HG02973 (cell line): Measurements from ENCODE around the gene SRGAP1.
"Not testable (repeated sequence)": the region's sequence is repeated elsewhere in the genome, so short reads cannot be mapped to it uniquely, and the experiment has no call there.

Experiments used
- ATAC-seq: cut with Tn5 transposase; IDR thresholded peaks from one replicate; pipeline ENCODE4 v1.9.1; 2021; ENCODE audit warnings: moderate library complexity; ENCODE audit not compliant: unreplicated experiment

SRGAP1 gene

DNA sequence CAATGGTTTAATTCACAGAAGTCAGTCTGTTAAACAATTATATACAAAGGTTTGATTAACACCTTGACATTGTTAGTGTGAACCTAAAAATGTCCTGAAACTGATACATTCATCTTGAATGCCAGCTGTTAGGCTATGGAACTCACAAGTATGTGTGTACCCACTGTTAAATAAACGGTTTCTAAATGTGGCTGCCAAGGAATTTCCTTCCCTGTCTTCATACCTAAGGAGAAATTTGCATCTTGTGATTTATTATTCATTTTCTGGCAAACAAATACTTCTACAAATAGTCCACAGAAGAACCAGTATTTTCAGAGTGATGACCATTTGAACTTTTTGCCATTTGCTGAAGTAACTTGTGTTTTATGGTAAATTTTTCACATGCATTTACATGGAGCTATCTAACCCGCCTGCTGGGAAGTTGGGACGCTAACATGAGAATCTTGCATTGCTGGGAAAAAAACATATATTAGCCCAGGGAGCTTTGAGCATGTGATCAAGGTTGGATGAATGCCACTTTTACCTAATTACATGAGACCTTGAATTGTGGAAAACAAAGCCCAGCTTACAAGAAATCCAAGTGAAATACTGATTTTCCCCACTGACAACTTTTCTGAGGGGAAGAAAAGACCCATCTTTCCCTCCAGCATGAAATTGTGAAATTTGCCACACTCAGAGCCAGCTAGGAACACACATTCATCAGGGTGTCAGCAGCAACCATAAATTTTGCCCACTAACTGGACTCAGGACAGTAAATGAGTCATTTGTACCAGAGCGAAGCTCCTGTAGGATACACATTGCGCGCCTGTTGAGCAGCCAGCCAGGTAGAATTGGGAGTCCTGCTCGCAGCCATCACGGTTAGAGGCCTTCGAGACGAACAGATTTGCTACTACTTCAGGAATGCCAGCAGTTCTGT, 259.6 kb downstream of the SRGAP1 start:
- ATAC-seq = no peak

DNA sequence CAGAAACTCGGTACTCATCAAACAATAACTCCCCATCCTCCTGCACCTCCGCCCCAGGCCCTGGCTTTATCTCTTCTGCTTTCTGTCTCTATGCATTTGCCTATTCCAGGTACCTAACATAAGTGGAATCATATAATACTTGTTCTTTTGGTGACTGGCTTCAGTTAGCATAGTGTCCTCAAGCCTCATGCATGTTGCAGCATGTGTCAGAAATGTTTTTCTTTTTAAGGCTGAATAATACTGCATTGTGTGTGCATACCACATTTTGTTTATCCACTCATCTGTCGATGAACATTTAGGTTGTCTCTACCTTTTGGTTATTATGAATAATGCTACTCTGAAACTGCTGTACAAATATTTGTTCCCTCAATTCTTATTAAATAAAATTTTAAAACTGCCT, 260.5 kb downstream of the SRGAP1 start:
- no peak for ATAC-seq

DNA sequence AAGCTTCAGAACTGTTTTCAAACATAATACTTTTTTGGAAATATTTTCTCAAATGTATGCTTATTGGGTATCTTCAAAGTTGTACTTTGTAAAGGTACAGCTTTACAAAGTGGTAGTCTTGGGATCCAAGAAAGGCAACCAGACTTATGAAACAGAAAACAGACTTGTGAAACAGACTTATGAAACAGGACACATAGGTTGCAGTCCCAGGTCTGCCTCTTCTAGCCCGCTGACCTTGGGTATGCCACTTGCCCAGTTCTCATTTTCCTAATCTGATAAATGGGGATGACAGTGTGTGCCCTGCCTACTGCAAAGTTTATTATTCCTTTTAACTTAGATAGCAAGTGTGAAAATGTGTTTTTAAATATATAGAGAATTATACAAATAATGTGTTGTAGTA, 263.3 kb downstream of the SRGAP1 start:
- ATAC-seq = no peak

DNA sequence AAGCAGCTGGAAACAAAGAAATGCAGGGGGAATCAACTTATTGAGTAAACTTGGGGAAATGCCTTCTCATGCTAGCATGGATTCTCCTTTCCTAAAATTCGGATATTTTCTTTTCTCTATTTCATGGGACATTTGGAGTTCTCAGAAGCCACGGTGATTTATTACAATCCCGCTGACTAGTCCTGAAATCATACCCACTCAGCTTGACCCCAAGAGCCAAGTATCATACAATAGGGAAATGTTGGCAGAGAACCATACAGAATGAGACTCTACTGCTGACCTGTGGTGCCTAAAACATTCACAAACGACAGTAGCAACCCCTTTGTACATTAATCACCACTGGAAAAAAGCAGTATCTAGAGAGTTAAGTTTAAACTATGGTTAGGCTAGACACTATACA, 265.2 kb downstream of the SRGAP1 start:
- no peak for ATAC-seq

DNA sequence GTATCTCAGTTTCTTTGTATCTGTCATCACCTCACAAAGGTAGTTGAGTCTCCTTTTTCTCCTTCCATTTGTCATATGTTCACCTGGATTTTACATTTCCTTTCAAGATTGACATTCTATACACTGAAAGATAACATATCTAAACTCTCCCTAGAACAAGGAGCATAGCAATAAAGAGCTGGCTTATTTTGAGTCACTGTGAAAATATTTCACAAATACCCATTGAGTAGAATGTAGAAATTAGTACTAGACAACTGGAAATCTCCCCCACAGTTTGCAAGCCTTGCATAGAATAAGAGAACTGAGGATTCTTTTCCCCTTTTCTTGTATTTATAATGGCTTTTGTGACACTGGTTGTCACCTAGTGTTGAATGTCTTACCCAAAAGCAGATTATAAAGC, 266.4 kb downstream of the SRGAP1 start:
- ATAC-seq = no peak

DNA sequence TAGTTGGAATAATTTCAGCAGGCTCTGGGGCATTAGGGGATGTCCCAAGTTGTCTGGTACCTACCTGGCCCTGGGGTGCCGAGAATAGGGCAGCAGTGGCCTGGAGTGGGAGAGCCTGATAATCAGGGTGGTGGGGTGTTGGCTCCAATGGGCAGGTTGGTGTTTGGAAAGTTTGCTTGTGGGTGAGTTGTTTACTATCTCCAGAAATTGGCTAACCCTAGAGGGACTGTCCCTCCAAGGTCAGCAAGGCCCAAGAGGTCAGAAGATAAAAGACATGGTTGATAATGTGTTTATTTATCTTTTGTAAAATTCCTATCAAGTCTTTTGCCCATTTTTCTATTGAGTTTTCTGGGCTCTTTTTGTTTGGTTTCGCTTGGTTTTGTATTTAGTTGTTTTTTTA, 272.5 kb downstream of the SRGAP1 start:
- no peak for ATAC-seq

GRCh38 chr12:64120568-64120967, 276.1 kb downstream of the SRGAP1 start:
- ATAC-seq = no peak

DNA sequence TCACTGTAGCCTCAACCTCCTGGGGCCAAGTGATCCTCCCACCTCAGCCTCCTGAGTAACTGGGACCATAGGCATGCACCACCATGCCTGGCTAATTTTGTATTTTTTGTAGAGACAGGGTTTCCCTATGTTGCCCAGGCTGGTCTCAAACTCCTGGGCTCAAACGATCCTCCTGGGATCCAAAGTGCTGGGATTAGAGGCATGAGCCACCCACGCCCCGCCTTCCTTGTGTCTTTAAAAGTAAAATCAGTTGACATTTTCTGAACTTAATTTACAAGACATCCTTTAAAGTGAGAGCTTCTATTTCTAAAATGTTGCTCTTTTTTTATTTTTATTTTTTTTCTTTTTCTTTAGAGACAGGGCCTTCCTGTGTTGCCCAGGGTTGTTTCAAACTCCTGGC, 276.6 kb downstream of the SRGAP1 start:
- ATAC-seq = not testable (repeated sequence)

DNA sequence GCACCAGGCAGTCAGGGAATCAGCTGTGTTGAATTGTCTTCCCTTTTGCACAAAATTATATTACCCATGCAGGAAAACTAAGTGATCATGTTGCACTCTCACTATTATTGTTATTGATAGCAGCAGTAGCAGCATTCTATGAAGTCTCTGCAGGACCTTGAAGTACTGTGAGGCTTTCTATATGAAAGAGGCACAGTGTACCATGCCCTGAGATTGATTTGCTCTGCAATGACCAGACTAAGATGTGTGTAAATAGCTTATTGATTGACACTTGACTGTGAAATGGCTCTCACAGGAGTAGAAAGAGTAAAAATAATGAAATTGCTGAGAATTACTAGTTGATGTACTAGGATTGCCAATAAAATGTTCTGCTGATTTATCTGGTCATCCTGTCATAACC, 277.7 kb downstream of the SRGAP1 start:
- no peak for ATAC-seq

GRCh38 chr12:64122995-64123394, 278.5 kb downstream of the SRGAP1 start:
- no peak for ATAC-seq

DNA sequence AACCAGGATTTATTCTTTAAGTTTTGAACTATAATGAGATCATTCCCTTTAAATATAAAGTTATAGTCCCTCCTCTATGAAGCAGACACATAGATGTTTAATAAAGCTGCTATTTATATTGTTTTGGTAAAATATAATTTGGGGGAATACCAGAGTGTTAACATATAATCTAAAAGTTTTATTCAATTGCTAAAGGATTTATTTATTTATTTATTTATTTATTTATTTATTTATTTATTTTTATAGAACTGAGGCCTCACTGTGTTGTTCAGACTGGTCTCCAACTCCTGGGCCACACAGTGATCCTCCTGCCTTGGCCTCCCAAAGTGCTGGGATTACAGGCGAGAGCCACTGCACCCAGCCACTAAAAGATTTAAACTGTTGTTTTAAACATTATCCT, 278.9 kb downstream of the SRGAP1 start:
- no peak for ATAC-seq

- ATAC-seq = no peak
Measured at GRCh38 chr12:64124511-64125197, 280.2 kb downstream of the SRGAP1 start.

DNA sequence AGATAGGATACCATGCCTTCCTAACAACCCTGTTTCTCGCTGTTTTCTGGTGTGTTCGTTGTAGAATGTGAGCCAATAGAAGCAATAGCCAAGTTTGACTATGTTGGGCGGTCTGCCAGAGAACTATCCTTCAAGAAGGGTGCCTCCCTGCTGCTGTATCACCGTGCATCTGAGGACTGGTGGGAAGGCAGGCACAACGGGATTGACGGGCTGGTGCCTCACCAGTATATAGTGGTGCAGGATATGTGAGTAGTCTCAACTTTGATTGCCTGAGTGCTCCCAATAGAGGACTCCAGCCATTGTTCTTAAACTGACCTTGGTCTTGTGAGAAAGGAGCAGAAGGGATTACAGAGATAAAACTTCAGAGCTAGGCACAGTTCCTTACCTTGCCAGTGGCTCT, 281.4 kb downstream of the SRGAP1 start:
- no peak for ATAC-seq

DNA sequence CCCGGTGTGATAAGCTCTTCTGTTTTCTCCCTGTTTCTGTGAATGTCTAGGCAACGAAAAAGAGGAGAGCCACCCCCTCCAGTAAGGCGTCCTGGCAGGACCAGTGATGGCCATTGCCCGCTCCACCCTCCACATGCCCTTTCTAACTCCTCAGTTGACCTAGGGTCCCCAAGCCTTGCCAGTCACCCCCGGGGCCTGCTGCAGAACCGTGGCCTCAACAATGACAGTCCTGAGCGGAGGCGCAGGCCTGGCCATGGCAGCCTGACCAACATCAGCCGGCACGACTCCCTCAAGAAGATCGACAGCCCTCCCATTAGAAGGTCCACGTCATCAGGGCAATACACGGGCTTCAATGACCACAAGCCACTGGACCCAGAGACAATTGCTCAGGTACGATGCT, 283.3 kb downstream of the SRGAP1 start:
- ATAC-seq = no peak

DNA sequence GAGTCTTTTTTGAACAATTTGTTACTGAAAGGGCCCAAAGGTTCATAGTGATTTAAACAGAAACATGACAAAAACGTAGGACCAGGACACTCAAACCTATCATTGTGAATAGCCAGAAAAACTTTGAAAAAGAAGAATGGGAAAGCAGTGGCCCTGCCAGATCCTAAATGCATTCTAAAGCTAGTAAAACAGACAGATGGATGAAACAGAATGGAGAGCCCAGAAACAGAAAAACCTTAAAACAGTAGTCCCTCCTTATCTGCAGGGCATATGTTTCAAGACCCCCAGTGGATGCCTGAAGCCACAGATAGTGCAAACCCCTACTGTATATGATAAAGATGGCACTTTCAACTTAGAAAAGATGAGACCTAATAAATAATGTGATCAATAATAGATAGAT, 283.9 kb downstream of the SRGAP1 start:
- ATAC-seq = no peak

GRCh38 chr12:64130476-64130875, 286.0 kb downstream of the SRGAP1 start:
- not testable (repeated sequence) for ATAC-seq

DNA sequence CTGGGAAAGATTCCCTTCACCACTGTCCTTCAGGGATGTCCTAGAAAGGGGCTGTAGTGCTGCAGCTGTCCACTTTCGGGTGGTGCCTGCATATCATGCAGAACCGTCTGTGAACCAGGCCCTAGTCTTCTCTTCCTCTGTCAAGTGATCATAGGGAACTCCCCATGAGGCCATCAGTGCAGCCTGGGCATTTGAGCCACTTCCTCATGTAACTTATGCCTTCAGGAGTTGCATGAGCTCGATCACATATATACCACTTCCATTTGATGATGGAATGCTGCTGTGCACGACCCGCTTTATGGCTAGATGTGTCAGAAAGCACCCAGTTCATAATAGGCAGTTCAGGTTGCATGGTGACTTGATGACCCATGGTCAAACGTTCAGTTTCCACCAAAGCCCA, 287.0 kb downstream of the SRGAP1 start:
- not testable (repeated sequence) for ATAC-seq

DNA sequence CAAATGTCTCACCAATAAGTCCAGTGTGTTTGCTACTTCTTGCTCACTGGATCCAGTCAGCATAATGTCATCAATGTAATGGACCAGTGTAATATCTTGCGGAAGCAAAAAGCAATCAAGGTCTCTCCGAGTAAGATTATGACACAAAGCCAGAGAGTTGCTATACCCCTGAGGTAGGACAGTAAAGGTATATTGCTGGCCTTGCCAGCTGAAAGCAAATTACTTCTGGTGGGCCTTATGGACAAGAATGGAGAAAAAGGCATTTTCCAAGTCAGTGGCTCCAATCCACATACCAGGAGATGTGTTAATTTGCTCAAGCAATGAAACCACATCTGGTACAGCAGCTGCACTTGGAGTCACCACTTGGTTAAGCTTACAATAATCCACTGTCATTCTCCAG, 288.2 kb downstream of the SRGAP1 start:
- ATAC-seq = not testable (repeated sequence)

DNA sequence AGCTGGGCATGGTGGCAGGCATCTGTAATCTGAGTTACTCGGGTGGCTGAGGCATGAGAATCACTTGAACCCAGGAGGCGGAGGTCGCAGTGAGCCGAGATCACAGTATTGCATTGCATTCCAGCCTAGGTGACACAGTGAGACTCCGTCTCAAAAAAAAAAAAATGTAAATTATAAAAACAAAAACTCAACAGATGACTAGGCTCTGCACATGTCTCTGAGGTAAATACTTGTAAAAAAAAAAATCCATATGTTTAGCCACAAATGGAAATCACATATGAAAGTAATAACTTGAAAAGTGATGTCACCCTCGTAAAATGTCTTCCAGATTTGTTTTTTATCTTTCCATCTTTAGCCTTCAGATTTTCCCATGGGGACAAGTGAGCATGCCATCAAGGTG, 292.6 kb downstream of the SRGAP1 start:
- no peak for ATAC-seq

GRCh38 chr12:64139021-64139420, 294.5 kb downstream of the SRGAP1 start:
- ATAC-seq = no peak

GRCh38 chr12:64142382-64142781, 297.9 kb downstream of the SRGAP1 start:
- ATAC-seq = no peak

- ATAC-seq = no peak
Measured at GRCh38 chr12:64142784-64143183, 298.3 kb downstream of the SRGAP1 start.
